ENCODE data around the gene NINL. TPM values are rescaled to one million over a fixed set of nuclear protein-coding genes. Genes with fewer than 3 reads are reported as not detected.
"Not testable (repeated sequence)": the region's sequence is repeated elsewhere in the genome, so short reads cannot be mapped to it uniquely, and the experiment has no call there.

Gene NINL
- total RNA-seq, 2 donors from 2014 or later, result 20.3 to 35.6 TPM

- no peaks in the 10 kb centered on the region for H3K9me3 ChIP-seq
- no peak for DNase-seq (ENCODE audit: low spot score)
- no peak overlapping the region for H3K4me3 ChIP-seq
- no peak for TF ChIP-seq CTCF (IDR thresholded peaks at IDR 0.05)
- no peaks in the 10 kb centered on the region for H3K4me1 ChIP-seq (ENCODE audit: control insufficient read depth in 1 of 2, low read depth in 2 of 2)
- H3K27ac ChIP-seq, result no peak overlapping the region
- ATAC-seq (ENCODE audit: insufficient number of reproducible peaks, low FRiP score, low read depth), result no peak
- H3K36me3 ChIP-seq, result peaks cover 42% of the 10 kb centered on the region
- no peaks in the 10 kb centered on the region for H3K27me3 ChIP-seq (replicated peaks; ENCODE audit: insufficient read depth)
These were observed 106.3 kb downstream of the NINL start for GRCh38 chr20:25478889-25479568.

- ATAC-seq (ENCODE audit: insufficient number of reproducible peaks, low FRiP score, low read depth) (no peak), DNase-seq (ENCODE audit: low spot score) (no peak)
- no peaks in the 10 kb centered on the region for H3K4me1 ChIP-seq (ENCODE audit: control insufficient read depth in 1 of 2, low read depth in 2 of 2)
- no peak overlapping the region for H3K27ac ChIP-seq
- H3K9me3 ChIP-seq, result no peaks in the 10 kb centered on the region
- no peak for TF ChIP-seq CTCF (IDR thresholded peaks at IDR 0.05)
- H3K27me3 ChIP-seq (replicated peaks; ENCODE audit: insufficient read depth), result no peaks in the 10 kb centered on the region
- H3K36me3 ChIP-seq, result peaks cover 44% of the 10 kb centered on the region
- no peak overlapping the region for H3K4me3 ChIP-seq
These were observed 108.1 kb downstream of the NINL start for GRCh38 chr20:25477014-25477882.

GRCh38 chr20:25476106-25477013 is 109.0 kb downstream of the NINL start:
- H3K4me3 ChIP-seq, result no peak overlapping the region
- no peak for TF ChIP-seq CTCF (IDR thresholded peaks at IDR 0.05)
- H3K4me1 ChIP-seq (ENCODE audit: control insufficient read depth in 1 of 2, low read depth in 2 of 2), result no peaks in the 10 kb centered on the region
- no peak for DNase-seq (ENCODE audit: low spot score)
- no peak for ATAC-seq (ENCODE audit: insufficient number of reproducible peaks, low FRiP score, low read depth)
- no peaks in the 10 kb centered on the region for H3K9me3 ChIP-seq
- H3K36me3 ChIP-seq, result peaks cover 38% of the 10 kb centered on the region
- H3K27ac ChIP-seq, result no peak overlapping the region
- H3K27me3 ChIP-seq (replicated peaks; ENCODE audit: insufficient read depth), result no peaks in the 10 kb centered on the region

GRCh38 chr20:25473297-25473696 is 112.0 kb downstream of the NINL start:
- peaks cover 37% of the 10 kb centered on the region for H3K36me3 ChIP-seq
- not testable (repeated sequence) for H3K4me3 ChIP-seq; ATAC-seq (ENCODE audit: insufficient number of reproducible peaks, low FRiP score, low read depth)

GRCh38 chr20:25471020-25471419 is 114.3 kb downstream of the NINL start:
- ATAC-seq (ENCODE audit: insufficient number of reproducible peaks, low FRiP score, low read depth) (no peak), DNase-seq (ENCODE audit: low spot score) (no peak)
- TF ChIP-seq CTCF (IDR thresholded peaks at IDR 0.05), result no peak
- Histone ChIP-seq H3K36me3 (peaks cover 46% of the 10 kb centered on the region), H3K4me3 (no peak overlapping the region), H3K9me3 (no peaks in the 10 kb centered on the region), H3K27ac (no peak overlapping the region), H3K4me1 (ENCODE audit: control insufficient read depth in 1 of 2, low read depth in 2 of 2) (no peaks in the 10 kb centered on the region), H3K27me3 (replicated peaks; ENCODE audit: insufficient read depth) (no peaks in the 10 kb centered on the region)

More at GRCh38 chr20:25473297-25473696, 112.0 kb downstream of the NINL start:
- not testable (repeated sequence) for H3K9me3 ChIP-seq; DNase-seq (ENCODE audit: low spot score); H3K4me1 ChIP-seq (ENCODE audit: control insufficient read depth in 1 of 2, low read depth in 2 of 2); H3K27me3 ChIP-seq (replicated peaks; ENCODE audit: insufficient read depth); H3K27ac ChIP-seq

Measured in thoracic aorta (tissue), 2 donors.